ENCODE results near the gene ATP8B4.
"Not testable (repeated sequence)": the region's sequence is repeated elsewhere in the genome, so short reads cannot be mapped to it uniquely, and the experiment has no call there.

ATP8B4 gene

DNA sequence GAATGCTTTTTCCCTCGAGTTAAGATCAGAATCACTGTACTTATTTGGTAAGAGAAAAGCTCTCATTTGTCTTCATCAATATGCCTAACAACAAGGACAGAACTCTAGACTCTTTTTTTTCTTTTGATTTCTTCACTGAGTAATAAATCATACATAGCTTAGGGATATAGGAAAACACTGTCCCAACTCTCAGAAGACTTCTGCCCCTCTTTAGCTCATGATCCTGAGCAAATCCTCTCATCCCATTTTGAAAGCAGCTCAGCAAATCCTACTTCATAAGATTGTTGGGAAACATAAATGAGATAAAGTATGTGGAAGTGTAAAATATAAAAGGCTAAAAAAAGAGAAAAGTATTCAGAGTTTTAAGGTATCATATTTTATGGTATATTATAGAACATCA is 141.7 kb downstream of the ATP8B4 start:
- no peaks in the 10 kb centered on the region for H3K27me3 ChIP-seq (ENCODE audit: low read length)
- H3K9ac ChIP-seq (ENCODE audit: low read length) = no peak overlapping the region
- no peaks in the 10 kb centered on the region for H3K79me2 ChIP-seq (ENCODE audit: insufficient read depth, low read length)
- H2AFZ ChIP-seq (ENCODE audit: low read depth, low read length, severe bottlenecking) = no peak overlapping the region
- no peak overlapping the region for H3K27ac ChIP-seq (ENCODE audit: low read depth, low read length)
- no peaks in the 10 kb centered on the region for H3K9me2 ChIP-seq (replicated peaks; ENCODE audit: insufficient read depth, low read length)
- H3F3A ChIP-seq (ENCODE audit: insufficient read depth) = no peaks in the 10 kb centered on the region
- TF ChIP-seq, protein P1, sequence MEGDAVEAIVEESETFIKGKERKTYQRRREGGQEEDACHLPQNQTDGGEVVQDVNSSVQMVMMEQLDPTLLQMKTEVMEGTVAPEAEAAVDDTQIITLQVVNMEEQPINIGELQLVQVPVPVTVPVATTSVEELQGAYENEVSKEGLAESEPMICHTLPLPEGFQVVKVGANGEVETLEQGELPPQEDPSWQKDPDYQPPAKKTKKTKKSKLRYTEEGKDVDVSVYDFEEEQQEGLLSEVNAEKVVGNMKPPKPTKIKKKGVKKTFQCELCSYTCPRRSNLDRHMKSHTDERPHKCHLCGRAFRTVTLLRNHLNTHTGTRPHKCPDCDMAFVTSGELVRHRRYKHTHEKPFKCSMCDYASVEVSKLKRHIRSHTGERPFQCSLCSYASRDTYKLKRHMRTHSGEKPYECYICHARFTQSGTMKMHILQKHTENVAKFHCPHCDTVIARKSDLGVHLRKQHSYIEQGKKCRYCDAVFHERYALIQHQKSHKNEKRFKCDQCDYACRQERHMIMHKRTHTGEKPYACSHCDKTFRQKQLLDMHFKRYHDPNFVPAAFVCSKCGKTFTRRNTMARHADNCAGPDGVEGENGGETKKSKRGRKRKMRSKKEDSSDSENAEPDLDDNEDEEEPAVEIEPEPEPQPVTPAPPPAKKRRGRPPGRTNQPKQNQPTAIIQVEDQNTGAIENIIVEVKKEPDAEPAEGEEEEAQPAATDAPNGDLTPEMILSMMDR (IDR thresholded peaks at IDR 0.05; ENCODE audit: insufficient read depth, low read length, poor library complexity, severe bottlenecking) = no peak
- TF ChIP-seq EZH2phosphoT487 (conservative IDR thresholded peaks at IDR 0.05; ENCODE audit: low read length) = no peak
- H3K4me3 ChIP-seq (ENCODE audit: insufficient read depth, low read length, poor library complexity, severe bottlenecking) = no peak overlapping the region
- H3K9me3 ChIP-seq (ENCODE audit: insufficient read depth, low read length) = no peaks in the 10 kb centered on the region
- no peaks in the 10 kb centered on the region for H3K36me3 ChIP-seq (ENCODE audit: low read length)
- H3K4me2 ChIP-seq (ENCODE audit: low read depth, low read length, poor library complexity, severe bottlenecking) = no peak overlapping the region
- H4K20me1 ChIP-seq (ENCODE audit: low read depth, low read length) = no peaks in the 10 kb centered on the region

GRCh38 chr15:49964551-49964950 is 154.5 kb downstream of the ATP8B4 start:
- Histone ChIP-seq H3K9me3 (ENCODE audit: insufficient read depth, low read length) (no peaks in the 10 kb centered on the region), H3K79me2 (ENCODE audit: insufficient read depth, low read length) (no peaks in the 10 kb centered on the region), H3K4me2 (ENCODE audit: low read depth, low read length, poor library complexity, severe bottlenecking) (no peak overlapping the region), H3K27ac (ENCODE audit: low read depth, low read length) (no peak overlapping the region), H3K9me2 (replicated peaks; ENCODE audit: insufficient read depth, low read length) (no peaks in the 10 kb centered on the region), H3K9ac (ENCODE audit: low read length) (no peak overlapping the region), H4K20me1 (ENCODE audit: low read depth, low read length) (no peaks in the 10 kb centered on the region), H3K27me3 (ENCODE audit: low read length) (no peaks in the 10 kb centered on the region; the same call in 1 of the 2 replicates), H3K36me3 (ENCODE audit: low read length) (no peaks in the 10 kb centered on the region), H2AFZ (ENCODE audit: low read depth, low read length, severe bottlenecking) (no peak overlapping the region), H3F3A (ENCODE audit: insufficient read depth) (no peaks in the 10 kb centered on the region), H3K4me3 (ENCODE audit: insufficient read depth, low read length, poor library complexity, severe bottlenecking) (no peak overlapping the region)
- TF ChIP-seq, protein P1 (IDR thresholded peaks at IDR 0.05; ENCODE audit: insufficient read depth, low read length, poor library complexity, severe bottlenecking) = no peak
- TF ChIP-seq EZH2phosphoT487 (conservative IDR thresholded peaks at IDR 0.05; ENCODE audit: low read length) = no peak

DNA sequence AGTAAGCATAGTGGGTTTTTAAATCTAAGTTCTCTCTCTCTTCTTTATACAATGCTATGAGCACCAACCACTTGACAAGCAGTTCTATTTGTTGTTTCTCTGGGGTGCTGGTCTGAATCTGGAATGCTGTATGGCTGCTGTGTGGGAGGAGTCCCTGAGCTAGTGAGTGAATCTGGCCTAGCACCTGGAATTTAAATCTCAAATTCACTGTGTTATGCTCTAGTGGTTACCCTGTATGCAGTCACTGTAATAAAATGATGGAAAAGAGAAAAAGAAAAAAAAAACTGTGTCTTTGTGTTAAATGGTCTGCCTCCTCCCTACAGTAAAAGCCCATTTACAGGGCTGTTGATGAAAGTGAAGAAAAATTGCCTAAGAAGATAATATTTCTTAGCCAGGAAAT is 155.0 kb downstream of the ATP8B4 start:
- H3K4me2 ChIP-seq (ENCODE audit: low read depth, low read length, poor library complexity, severe bottlenecking) = no peak overlapping the region
- no peaks in the 10 kb centered on the region for H3F3A ChIP-seq (ENCODE audit: insufficient read depth)
- H4K20me1 ChIP-seq (ENCODE audit: low read depth, low read length) = no peaks in the 10 kb centered on the region
- H3K9me3 ChIP-seq (ENCODE audit: insufficient read depth, low read length) = no peaks in the 10 kb centered on the region
- no peak overlapping the region for H3K27ac ChIP-seq (ENCODE audit: low read depth, low read length)
- no peak overlapping the region for H2AFZ ChIP-seq (ENCODE audit: low read depth, low read length, severe bottlenecking)
- no peaks in the 10 kb centered on the region for H3K9me2 ChIP-seq (replicated peaks; ENCODE audit: insufficient read depth, low read length)
- H3K27me3 ChIP-seq (ENCODE audit: low read length) = no peaks in the 10 kb centered on the region; the same call in 1 of the 2 replicates
- no peak for TF ChIP-seq EZH2phosphoT487 (conservative IDR thresholded peaks at IDR 0.05; ENCODE audit: low read length)
- TF ChIP-seq, protein P1 (IDR thresholded peaks at IDR 0.05; ENCODE audit: insufficient read depth, low read length, poor library complexity, severe bottlenecking) = no peak
- H3K79me2 ChIP-seq (ENCODE audit: insufficient read depth, low read length) = no peaks in the 10 kb centered on the region
- no peak overlapping the region for H3K9ac ChIP-seq (ENCODE audit: low read length)
- no peak overlapping the region for H3K4me3 ChIP-seq (ENCODE audit: insufficient read depth, low read length, poor library complexity, severe bottlenecking)
- no peaks in the 10 kb centered on the region for H3K36me3 ChIP-seq (ENCODE audit: low read length)

DNA sequence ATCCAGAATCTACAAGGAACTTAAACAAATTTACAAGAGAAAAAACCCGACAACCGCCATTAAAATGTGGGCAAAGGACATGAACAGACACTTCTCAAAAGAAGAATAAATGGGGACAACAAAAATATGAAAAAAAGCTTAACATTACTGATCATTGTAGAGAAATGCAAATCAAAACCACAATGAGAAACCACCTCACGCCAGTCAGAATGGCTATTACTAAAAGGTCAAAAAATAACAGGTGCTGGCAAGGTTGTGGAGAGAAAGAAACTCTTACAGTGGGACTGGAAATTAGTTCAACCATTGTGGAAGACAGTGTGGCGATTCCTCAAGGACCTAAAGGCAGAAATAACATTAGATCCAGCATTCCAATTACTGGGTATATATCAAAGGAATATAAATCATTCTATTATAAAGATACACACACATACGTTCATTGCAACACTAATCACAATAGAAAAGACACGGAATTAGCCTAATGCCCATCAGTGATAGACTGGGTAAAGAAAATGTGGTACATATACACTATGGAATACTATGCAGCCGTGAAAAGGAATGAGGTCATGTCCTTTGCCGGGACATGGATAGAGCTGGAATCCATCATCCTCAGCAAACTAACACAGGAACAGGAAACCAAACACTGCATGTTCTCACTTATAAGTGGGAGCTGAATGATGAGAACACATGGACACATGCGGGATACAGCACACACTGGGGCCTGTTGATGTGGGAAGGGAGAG is 155.8 kb downstream of the ATP8B4 start:
- not testable (repeated sequence) for H3K79me2 ChIP-seq (ENCODE audit: insufficient read depth, low read length); H3K27ac ChIP-seq (ENCODE audit: low read depth, low read length); H3K4me2 ChIP-seq (ENCODE audit: low read depth, low read length, poor library complexity, severe bottlenecking)

More for the DNA sequence above, 155.8 kb downstream of the ATP8B4 start:
- not testable (repeated sequence) for H3K9me3 ChIP-seq (ENCODE audit: insufficient read depth, low read length); H3K27me3 ChIP-seq (ENCODE audit: low read length); H3K36me3 ChIP-seq (ENCODE audit: low read length); H3K4me3 ChIP-seq (ENCODE audit: insufficient read depth, low read length, poor library complexity, severe bottlenecking); H3K9me2 ChIP-seq (replicated peaks; ENCODE audit: insufficient read depth, low read length); H3K9ac ChIP-seq (ENCODE audit: low read length); H4K20me1 ChIP-seq (ENCODE audit: low read depth, low read length); H2AFZ ChIP-seq (ENCODE audit: low read depth, low read length, severe bottlenecking); H3F3A ChIP-seq (ENCODE audit: insufficient read depth)

All from SU-DHL-6 (cell line).